H1 (cell line): Measurements from ENCODE around the gene ANXA1.

Experiments used
- EP300 ChIP-seq, 2 experiments: IDR thresholded peaks; 1 replicate in 1 of 2; 2 replicates in 1 of 2; pipeline ENCODE4 v1.6.1; 2011 to 2012; ENCODE audit warnings: low read depth in 2 of 2, low read length in 2 of 2, mild to moderate bottlenecking in 2 of 2, borderline replicate concordance in 1 of 2, inconsistent platforms in 1 of 2, moderate library complexity in 1 of 2
- EZH2 ChIP-seq: fragments of 200-600 bp; sonication (generic); IDR thresholded peaks from 2 replicates; pipeline ENCODE4 v1.7.1; 2012; ENCODE audit warnings: low read depth, mild to moderate bottlenecking, moderate library complexity, low read length, inconsistent platforms; ENCODE audit not compliant: severe bottlenecking
- JUND ChIP-seq: IDR thresholded peaks from 2 replicates; pipeline ENCODE4 v1.6.1; 2011; ENCODE audit warnings: mild to moderate bottlenecking, improper control_type of control experiment, low read length
- MAFK ChIP-seq: IDR thresholded peaks from 2 replicates; pipeline ENCODE4 v1.6.1; 2012; ENCODE audit warnings: low read depth, mild to moderate bottlenecking, improper control_type of control experiment, low read length
- POLR2A ChIP-seq, 2 experiments: IDR thresholded peaks; 1 replicate in 1 of 2; 2 replicates in 1 of 2; pipeline ENCODE4 v1.6.1; 2011; ENCODE audit warnings: low read depth in 2 of 2, low read length in 2 of 2, mild to moderate bottlenecking in 2 of 2; ENCODE audit errors: control extremely low read depth in 1 of 2
- POLR2AphosphoS5 ChIP-seq: IDR thresholded peaks from 2 replicates; pipeline ENCODE4 v1.6.1; 2011; ENCODE audit warnings: low read depth, low read length
- TF ChIP-seq, protein P1 (sequence below): IDR thresholded peaks from 2 replicates; pipeline ENCODE4 v1.6.1; 2011; ENCODE audit warnings: low read length, improper control_type of control experiment
- TF ChIP-seq, protein P2 (sequence below): IDR thresholded peaks from 2 replicates; pipeline ENCODE4 v1.6.1; 2012; ENCODE audit warnings: inconsistent platforms
- TF ChIP-seq, protein P3 (sequence below): IDR thresholded peaks from 2 replicates; pipeline ENCODE4 v1.6.1; 2012; ENCODE audit warnings: low read length, inconsistent platforms
- TF ChIP-seq, protein P4 (sequence below), 3 experiments: IDR thresholded peaks; 1 replicate in 2 of 3; 2 replicates in 1 of 3; pipeline versions ENCODE4 v1.5.1 to v1.6.1; 2011; ENCODE audit warnings: low read length in 3 of 3, mild to moderate bottlenecking in 3 of 3, inconsistent platforms in 2 of 3, low read depth in 1 of 3, moderate library complexity in 1 of 3; ENCODE audit not compliant: insufficient read depth in 1 of 3; ENCODE audit errors: control extremely low read depth in 1 of 3

DNA sequence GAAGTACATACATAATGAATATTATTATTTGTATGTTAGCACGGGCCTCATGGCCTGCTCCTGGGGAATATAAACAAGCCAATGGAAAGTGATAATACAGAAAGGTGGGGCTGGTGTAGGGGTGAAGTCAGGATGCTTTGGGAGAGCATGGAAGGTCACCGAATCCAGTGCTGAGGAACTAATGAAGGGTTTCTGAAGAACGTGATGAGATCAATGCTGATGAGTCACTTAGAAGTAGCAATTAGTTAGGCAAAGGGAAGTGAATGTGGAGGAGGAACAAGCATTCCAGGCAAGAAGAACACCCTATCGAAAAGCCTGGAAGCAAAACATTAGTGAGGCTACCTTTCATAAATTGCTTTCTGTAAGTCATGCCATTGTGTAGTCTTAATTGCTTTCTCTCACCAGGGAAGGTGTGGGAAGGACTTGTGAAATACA is 2.1 kb downstream of the ANXA1 start:
- TF ChIP-seq, protein P1, sequence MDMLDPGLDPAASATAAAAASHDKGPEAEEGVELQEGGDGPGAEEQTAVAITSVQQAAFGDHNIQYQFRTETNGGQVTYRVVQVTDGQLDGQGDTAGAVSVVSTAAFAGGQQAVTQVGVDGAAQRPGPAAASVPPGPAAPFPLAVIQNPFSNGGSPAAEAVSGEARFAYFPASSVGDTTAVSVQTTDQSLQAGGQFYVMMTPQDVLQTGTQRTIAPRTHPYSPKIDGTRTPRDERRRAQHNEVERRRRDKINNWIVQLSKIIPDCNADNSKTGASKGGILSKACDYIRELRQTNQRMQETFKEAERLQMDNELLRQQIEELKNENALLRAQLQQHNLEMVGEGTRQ: no peak
- TF ChIP-seq JUND (no peak), EZH2 (no peak), EP300 (IDR thresholded peaks at IDR 0.05; ENCODE audit: borderline replicate concordance in 1 of 2, low read depth in 2 of 2, low read length in 2 of 2) (no peak), POLR2AphosphoS5 (no peak), POLR2A (IDR thresholded peaks at IDR 0.05; ENCODE audit: control extremely low read depth in 1 of 2, low read depth in 2 of 2, low read length in 2 of 2) (no peak), MAFK (no peak)
- TF ChIP-seq, protein P2, sequence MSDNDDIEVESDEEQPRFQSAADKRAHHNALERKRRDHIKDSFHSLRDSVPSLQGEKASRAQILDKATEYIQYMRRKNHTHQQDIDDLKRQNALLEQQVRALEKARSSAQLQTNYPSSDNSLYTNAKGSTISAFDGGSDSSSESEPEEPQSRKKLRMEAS: no peak
- TF ChIP-seq, protein P3, sequence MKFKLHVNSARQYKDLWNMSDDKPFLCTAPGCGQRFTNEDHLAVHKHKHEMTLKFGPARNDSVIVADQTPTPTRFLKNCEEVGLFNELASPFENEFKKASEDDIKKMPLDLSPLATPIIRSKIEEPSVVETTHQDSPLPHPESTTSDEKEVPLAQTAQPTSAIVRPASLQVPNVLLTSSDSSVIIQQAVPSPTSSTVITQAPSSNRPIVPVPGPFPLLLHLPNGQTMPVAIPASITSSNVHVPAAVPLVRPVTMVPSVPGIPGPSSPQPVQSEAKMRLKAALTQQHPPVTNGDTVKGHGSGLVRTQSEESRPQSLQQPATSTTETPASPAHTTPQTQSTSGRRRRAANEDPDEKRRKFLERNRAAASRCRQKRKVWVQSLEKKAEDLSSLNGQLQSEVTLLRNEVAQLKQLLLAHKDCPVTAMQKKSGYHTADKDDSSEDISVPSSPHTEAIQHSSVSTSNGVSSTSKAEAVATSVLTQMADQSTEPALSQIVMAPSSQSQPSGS: no peak
- TF ChIP-seq, protein P4, sequence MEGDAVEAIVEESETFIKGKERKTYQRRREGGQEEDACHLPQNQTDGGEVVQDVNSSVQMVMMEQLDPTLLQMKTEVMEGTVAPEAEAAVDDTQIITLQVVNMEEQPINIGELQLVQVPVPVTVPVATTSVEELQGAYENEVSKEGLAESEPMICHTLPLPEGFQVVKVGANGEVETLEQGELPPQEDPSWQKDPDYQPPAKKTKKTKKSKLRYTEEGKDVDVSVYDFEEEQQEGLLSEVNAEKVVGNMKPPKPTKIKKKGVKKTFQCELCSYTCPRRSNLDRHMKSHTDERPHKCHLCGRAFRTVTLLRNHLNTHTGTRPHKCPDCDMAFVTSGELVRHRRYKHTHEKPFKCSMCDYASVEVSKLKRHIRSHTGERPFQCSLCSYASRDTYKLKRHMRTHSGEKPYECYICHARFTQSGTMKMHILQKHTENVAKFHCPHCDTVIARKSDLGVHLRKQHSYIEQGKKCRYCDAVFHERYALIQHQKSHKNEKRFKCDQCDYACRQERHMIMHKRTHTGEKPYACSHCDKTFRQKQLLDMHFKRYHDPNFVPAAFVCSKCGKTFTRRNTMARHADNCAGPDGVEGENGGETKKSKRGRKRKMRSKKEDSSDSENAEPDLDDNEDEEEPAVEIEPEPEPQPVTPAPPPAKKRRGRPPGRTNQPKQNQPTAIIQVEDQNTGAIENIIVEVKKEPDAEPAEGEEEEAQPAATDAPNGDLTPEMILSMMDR (IDR thresholded peaks at IDR 0.05; ENCODE audit: control extremely low read depth in 1 of 3, insufficient read depth in 1 of 3, low read depth in 1 of 3, low read length in 3 of 3): no peak
